WTC11 (cell line): ENCODE data around the gene MEGF6. TPM values are rescaled to one million over a fixed set of nuclear protein-coding genes. Genes with fewer than 3 reads are reported as not detected.

ENCODE experiments used
- ATAC-seq: fragments of 200-7000 bp; cut with Tn5 transposase; 2 replicates; pipeline ENCODE4 v1.10.0; 2021; ENCODE audit warnings: mild to moderate bottlenecking, moderate library complexity
- CTCF ChIA-PET: fragments of 300-600 bp; sonication (Branson Sonifier 250); formaldehyde crosslinking; loops from one replicate; lab custom pipeline; 2021; ENCODE audit warnings: antibody characterized with exemption; lab: Charles Lee
- POLR2A ChIA-PET: fragments of 350-600 bp; sonication (Branson Sonifier 250); formaldehyde crosslinking; loops from one replicate; lab custom pipeline; 2021; ENCODE audit warnings: antibody characterized with exemption; lab: Charles Lee
- DNase-seq: peaks from one replicate; pipeline ENCODE4 v3.0.0; 2021; ENCODE audit warnings: low spot score
- H3K27ac Mint-ChIP-seq: 2 replicates; pipeline ENCODE4 v1.8.0; 2021; ENCODE audit warnings: mixed read lengths
- H3K27me3 Mint-ChIP-seq: 2 replicates; pipeline ENCODE4 v1.8.0; 2021; ENCODE audit warnings: low read depth, mild to moderate bottlenecking, moderate library complexity, mixed read lengths
- H3K36me3 Mint-ChIP-seq: 2 replicates; pipeline ENCODE4 v1.8.0; 2021; ENCODE audit warnings: mixed read lengths
- H3K4me1 Mint-ChIP-seq: 2 replicates; pipeline ENCODE4 v1.8.0; 2022; ENCODE audit warnings: mixed read lengths
- H3K4me3 Mint-ChIP-seq: 2 replicates; pipeline ENCODE4 v1.8.0; 2021; ENCODE audit warnings: mild to moderate bottlenecking, moderate library complexity, mixed read lengths
- H3K9me3 Mint-ChIP-seq: 2 replicates; pipeline ENCODE4 v1.8.0; 2021; ENCODE audit warnings: mixed read lengths
- ETV6 ChIP-seq: sonication (generic); formaldehyde crosslinking; IDR thresholded peaks from 2 replicates; pipeline ENCODE4 v1.8.1; 2022; ENCODE audit warnings: mild to moderate bottlenecking, missing genetic modification reagents
- FOXK1 ChIP-seq: sonication (generic); formaldehyde crosslinking; IDR thresholded peaks from 2 replicates; pipeline ENCODE4 v1.8.0; 2022; ENCODE audit warnings: mild to moderate bottlenecking, moderate library complexity, missing genetic modification reagents
- GRHL2 ChIP-seq: fragments of 250-450 bp; sonication (Bioruptor Pico); IDR thresholded peaks from 2 replicates; pipeline ENCODE4 v1.8.0; 2022; ENCODE audit warnings: mild to moderate bottlenecking, moderate library complexity; ENCODE audit not compliant: insufficient replicate concordance, severe bottlenecking
- KAT7 ChIP-seq: sonication (generic); formaldehyde crosslinking; IDR thresholded peaks from 2 replicates; pipeline ENCODE4 v1.8.1; 2023; ENCODE audit warnings: missing genetic modification reagents, mild to moderate bottlenecking, borderline replicate concordance
- NFE2L1 ChIP-seq: sonication (generic); formaldehyde crosslinking; IDR thresholded peaks from 2 replicates; pipeline ENCODE4 v1.8.1; 2023; ENCODE audit warnings: missing genetic modification reagents
- PRRX2 ChIP-seq: fragments of 250-450 bp; sonication (Bioruptor Pico); IDR thresholded peaks from 2 replicates; pipeline ENCODE4 v1.8.0; 2021; ENCODE audit warnings: mild to moderate bottlenecking
- RELA ChIP-seq: sonication (generic); formaldehyde crosslinking; IDR thresholded peaks from 2 replicates; pipeline ENCODE4 v1.8.1; 2022; ENCODE audit warnings: missing genetic modification reagents, mild to moderate bottlenecking, borderline replicate concordance
- SP1 ChIP-seq: sonication (generic); formaldehyde crosslinking; conservative IDR thresholded peaks from 2 replicates; pipeline ENCODE4 v1.8.1; 2022; ENCODE audit warnings: missing genetic modification reagents
- ZNF396 ChIP-seq: fragments of 250-450 bp; sonication (Bioruptor Pico); IDR thresholded peaks from 2 replicates; pipeline ENCODE4 v1.8.0; 2021; ENCODE audit warnings: mild to moderate bottlenecking, moderate library complexity, borderline replicate concordance
- total RNA-seq: library from RNA; stranded (reverse); gene quantifications from 3 replicates; pipeline ENCODE4 v1.2.3, GENCODE V29; 2021
- TF ChIP-seq, protein P1 (sequence below): sonication (generic); formaldehyde crosslinking; IDR thresholded peaks from 2 replicates; pipeline ENCODE4 v1.8.0; 2022; ENCODE audit warnings: mild to moderate bottlenecking, missing genetic modification reagents
- TF ChIP-seq, protein P2 (sequence below): fragments of 250-450 bp; sonication (Bioruptor Pico); IDR thresholded peaks from 2 replicates; pipeline ENCODE4 v1.8.0; 2021; ENCODE audit warnings: mild to moderate bottlenecking
- TF ChIP-seq, protein P3 (sequence below): sonication (generic); formaldehyde crosslinking; IDR thresholded peaks from 2 replicates; pipeline ENCODE4 v1.8.1; 2022; ENCODE audit warnings: mild to moderate bottlenecking, missing genetic modification reagents, moderate library complexity, borderline replicate concordance
- TF ChIP-seq, protein P4 (sequence below): fragments of 250-450 bp; sonication (Bioruptor Pico); IDR thresholded peaks from 2 replicates; pipeline ENCODE4 v1.9.0; 2021; ENCODE audit warnings: mild to moderate bottlenecking, borderline replicate concordance

The MEGF6 gene
- total RNA-seq, 1 experiment from 2014 or later, result 24.9 TPM

DNA sequence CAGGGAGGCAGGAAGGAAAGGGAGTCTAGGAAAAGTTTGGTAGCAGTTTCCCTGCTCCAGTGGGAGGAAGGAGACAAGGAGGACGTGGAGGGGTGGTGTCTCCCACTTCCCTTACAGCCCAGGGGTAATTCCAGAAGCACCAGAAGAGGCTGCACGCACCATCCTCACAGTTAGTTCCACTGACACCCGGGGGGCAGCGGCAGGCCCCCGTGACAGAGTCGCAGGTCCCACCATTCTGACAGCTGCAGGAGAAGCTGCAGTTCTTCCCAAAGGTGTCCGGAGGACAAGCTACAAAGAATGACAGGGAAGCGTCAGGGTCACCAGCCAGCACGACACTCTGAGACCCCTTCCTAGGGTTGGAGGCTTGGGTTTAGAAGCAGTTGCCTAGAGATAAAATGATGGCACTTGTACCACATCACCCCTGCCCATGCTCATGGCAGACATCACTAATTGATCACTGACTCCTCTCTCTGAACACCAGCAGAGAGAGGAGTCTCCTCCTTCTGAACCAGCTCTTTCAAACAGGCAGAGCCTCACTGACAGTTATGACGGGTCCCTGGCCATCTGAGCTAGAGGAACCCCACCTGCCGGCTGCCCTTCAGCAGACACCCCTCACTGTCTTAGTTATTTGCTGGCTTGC, 103.6 kb downstream of the MEGF6 start:
- H3K27me3 Mint-ChIP-seq, result no peaks in the 10 kb centered on the region
- TF ChIP-seq NFE2L1 (CRISPR knock-in tag), result no peak
- TF ChIP-seq, all 79 proteins: peak for 0
- ATAC-seq, result no peak
- no peaks in the 10 kb centered on the region for H3K9me3 Mint-ChIP-seq
- H3K4me3 Mint-ChIP-seq, result no peak overlapping the region
- DNase-seq, result no peak
- peaks cover 3% of the 10 kb centered on the region; the same call in 1 of the 2 replicates for H3K36me3 Mint-ChIP-seq
- POLR2A ChIA-PET, result no interaction called here
- no peak overlapping the region for H3K27ac Mint-ChIP-seq
- CTCF ChIA-PET, result interaction anchor here (2.2 to 5.4 kb wide), 2 partner anchors 11 to 17 kb away, joined by 17 to 34 read pairs; no protein-coding TSS in a partner anchor
- no peaks in the 10 kb centered on the region for H3K4me1 Mint-ChIP-seq

DNA sequence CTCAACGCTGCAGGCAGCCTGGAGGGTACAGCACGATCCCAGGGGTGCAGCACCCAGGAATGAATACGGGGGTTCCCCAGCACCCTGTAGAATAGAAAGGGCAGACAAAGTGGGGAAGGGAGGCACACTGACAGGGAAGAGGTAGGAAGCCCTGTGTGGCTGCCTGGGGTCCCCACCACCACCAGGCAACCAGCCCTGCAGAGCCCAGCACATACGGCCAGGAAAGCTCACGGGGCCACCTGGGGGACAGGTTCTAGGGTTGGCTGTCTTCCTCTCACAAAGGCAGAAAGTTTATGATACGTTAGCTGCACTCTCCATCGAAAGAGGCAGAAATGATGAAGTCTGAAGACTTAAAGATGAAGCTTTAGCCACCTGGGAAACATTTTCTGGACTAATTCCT, 104.4 kb downstream of the MEGF6 start:
- POLR2A ChIA-PET, result no interaction called here
- CTCF ChIA-PET, result interaction anchor here (1.0 to 5.4 kb wide), 5 partner anchors 11 to 114 kb away, joined by 3 to 34 read pairs (median 8); no protein-coding TSS in a partner anchor
- no peak for TF ChIP-seq PRRX2 (CRISPR knock-in tag)
- TF ChIP-seq SP1 (CRISPR knock-in tag), result no peak
- no peak for TF ChIP-seq KAT7 (CRISPR knock-in tag)
- TF ChIP-seq, protein P1, sequence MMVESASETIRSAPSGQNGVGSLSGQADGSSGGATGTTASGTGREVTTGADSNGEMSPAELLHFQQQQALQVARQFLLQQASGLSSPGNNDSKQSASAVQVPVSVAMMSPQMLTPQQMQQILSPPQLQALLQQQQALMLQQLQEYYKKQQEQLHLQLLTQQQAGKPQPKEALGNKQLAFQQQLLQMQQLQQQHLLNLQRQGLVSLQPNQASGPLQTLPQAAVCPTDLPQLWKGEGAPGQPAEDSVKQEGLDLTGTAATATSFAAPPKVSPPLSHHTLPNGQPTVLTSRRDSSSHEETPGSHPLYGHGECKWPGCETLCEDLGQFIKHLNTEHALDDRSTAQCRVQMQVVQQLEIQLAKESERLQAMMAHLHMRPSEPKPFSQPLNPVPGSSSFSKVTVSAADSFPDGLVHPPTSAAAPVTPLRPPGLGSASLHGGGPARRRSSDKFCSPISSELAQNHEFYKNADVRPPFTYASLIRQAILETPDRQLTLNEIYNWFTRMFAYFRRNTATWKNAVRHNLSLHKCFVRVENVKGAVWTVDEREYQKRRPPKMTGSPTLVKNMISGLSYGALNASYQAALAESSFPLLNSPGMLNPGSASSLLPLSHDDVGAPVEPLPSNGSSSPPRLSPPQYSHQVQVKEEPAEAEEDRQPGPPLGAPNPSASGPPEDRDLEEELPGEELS (CRISPR knock-in tag), result no peak
- TF ChIP-seq FOXK1 (CRISPR knock-in tag), result no peak
- TF ChIP-seq GRHL2 (CRISPR knock-in tag), result no peak
- TF ChIP-seq, protein P2, sequence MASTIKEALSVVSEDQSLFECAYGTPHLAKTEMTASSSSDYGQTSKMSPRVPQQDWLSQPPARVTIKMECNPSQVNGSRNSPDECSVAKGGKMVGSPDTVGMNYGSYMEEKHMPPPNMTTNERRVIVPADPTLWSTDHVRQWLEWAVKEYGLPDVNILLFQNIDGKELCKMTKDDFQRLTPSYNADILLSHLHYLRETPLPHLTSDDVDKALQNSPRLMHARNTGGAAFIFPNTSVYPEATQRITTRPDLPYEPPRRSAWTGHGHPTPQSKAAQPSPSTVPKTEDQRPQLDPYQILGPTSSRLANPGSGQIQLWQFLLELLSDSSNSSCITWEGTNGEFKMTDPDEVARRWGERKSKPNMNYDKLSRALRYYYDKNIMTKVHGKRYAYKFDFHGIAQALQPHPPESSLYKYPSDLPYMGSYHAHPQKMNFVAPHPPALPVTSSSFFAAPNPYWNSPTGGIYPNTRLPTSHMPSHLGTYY (CRISPR knock-in tag), result no peak
- TF ChIP-seq ETV6 (CRISPR knock-in tag), result no peak
- TF ChIP-seq, protein P3, sequence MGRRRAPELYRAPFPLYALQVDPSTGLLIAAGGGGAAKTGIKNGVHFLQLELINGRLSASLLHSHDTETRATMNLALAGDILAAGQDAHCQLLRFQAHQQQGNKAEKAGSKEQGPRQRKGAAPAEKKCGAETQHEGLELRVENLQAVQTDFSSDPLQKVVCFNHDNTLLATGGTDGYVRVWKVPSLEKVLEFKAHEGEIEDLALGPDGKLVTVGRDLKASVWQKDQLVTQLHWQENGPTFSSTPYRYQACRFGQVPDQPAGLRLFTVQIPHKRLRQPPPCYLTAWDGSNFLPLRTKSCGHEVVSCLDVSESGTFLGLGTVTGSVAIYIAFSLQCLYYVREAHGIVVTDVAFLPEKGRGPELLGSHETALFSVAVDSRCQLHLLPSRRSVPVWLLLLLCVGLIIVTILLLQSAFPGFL (CRISPR knock-in tag), result no peak
- no peak for TF ChIP-seq RELA (CRISPR knock-in tag)
- DNase-seq, result no peak
- no peak for ATAC-seq
- Mint-ChIP-seq H3K36me3 (no peaks in the 10 kb centered on the region), H3K4me1 (no peaks in the 10 kb centered on the region), H3K4me3 (no peak overlapping the region), H3K27ac (no peak overlapping the region; the same call in 1 of the 2 replicates), H3K27me3 (no peaks in the 10 kb centered on the region), H3K9me3 (no peaks in the 10 kb centered on the region)

DNA sequence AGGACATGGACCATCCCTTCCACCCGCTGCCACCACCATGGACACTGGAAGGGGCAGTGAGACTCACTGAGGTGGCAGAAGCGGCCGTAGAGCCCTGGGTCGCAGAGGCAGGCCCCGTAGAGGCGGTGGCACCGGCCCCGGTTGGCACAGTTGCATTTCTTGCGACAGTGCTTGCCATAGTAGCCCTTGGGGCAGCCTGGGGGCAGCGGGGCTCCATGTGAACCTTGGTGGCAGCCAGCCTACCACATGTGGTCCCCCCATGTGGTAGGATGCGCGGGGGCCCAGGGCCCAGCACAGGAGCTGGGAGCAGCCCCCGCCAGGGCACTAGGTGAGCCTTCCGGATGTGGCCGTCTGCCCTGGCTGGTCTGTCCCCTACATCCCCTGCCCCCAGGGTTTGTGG, 105.3 kb downstream of the MEGF6 start:
- TF ChIP-seq, protein P4, sequence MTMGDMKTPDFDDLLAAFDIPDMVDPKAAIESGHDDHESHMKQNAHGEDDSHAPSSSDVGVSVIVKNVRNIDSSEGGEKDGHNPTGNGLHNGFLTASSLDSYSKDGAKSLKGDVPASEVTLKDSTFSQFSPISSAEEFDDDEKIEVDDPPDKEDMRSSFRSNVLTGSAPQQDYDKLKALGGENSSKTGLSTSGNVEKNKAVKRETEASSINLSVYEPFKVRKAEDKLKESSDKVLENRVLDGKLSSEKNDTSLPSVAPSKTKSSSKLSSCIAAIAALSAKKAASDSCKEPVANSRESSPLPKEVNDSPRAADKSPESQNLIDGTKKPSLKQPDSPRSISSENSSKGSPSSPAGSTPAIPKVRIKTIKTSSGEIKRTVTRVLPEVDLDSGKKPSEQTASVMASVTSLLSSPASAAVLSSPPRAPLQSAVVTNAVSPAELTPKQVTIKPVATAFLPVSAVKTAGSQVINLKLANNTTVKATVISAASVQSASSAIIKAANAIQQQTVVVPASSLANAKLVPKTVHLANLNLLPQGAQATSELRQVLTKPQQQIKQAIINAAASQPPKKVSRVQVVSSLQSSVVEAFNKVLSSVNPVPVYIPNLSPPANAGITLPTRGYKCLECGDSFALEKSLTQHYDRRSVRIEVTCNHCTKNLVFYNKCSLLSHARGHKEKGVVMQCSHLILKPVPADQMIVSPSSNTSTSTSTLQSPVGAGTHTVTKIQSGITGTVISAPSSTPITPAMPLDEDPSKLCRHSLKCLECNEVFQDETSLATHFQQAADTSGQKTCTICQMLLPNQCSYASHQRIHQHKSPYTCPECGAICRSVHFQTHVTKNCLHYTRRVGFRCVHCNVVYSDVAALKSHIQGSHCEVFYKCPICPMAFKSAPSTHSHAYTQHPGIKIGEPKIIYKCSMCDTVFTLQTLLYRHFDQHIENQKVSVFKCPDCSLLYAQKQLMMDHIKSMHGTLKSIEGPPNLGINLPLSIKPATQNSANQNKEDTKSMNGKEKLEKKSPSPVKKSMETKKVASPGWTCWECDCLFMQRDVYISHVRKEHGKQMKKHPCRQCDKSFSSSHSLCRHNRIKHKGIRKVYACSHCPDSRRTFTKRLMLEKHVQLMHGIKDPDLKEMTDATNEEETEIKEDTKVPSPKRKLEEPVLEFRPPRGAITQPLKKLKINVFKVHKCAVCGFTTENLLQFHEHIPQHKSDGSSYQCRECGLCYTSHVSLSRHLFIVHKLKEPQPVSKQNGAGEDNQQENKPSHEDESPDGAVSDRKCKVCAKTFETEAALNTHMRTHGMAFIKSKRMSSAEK (CRISPR knock-in tag), result no peak
- TF ChIP-seq ZNF396 (CRISPR knock-in tag), result no peak
- TF ChIP-seq, protein P1 (CRISPR knock-in tag), result no peak
- Mint-ChIP-seq H3K27me3 (no peaks in the 10 kb centered on the region), H3K27ac (no peak overlapping the region), H3K36me3 (no peaks in the 10 kb centered on the region), H3K4me3 (no peak overlapping the region), H3K9me3 (no peaks in the 10 kb centered on the region), H3K4me1 (no peaks in the 10 kb centered on the region)
- ATAC-seq (no peak), DNase-seq (no peak)
- ChIA-PET CTCF (interaction anchor here (1.0 to 5.4 kb wide), 5 partner anchors 12 to 115 kb away, joined by 3 to 34 read pairs (median 8); no protein-coding TSS in a partner anchor), POLR2A (no interaction called here)
